Activated T-helper 2 cell treated with anti-CD3 and anti-CD28 coated beads, Interferon-gamma antibody, Interleukin-2, Interleukin-4, amounts not matched to agents 10 μg/mL and 5 μg/mL and 100 μg/mL, durations not matched to agents 14 hours and 24 hours and 36 hours (primary cell): ENCODE measurements around the gene PITPNC1. TPM values are rescaled to one million over a fixed set of nuclear protein-coding genes. Genes with fewer than 3 reads are reported as not detected.

Experiments
- DNase-seq: peaks from one replicate; pipeline ENCODE4 v3.0.0; 2021; ENCODE audit warnings: low spot score
- H3K27ac Mint-ChIP-seq: one replicate; pipeline ENCODE4 v1.8.0; 2021; ENCODE audit warnings: mixed read lengths
- H3K27me3 Mint-ChIP-seq: one replicate; pipeline ENCODE4 v1.8.0; 2021; ENCODE audit warnings: low read depth, mixed read lengths
- H3K36me3 Mint-ChIP-seq: one replicate; pipeline ENCODE4 v1.8.0; 2021; ENCODE audit warnings: low read depth, mixed read lengths
- H3K4me1 Mint-ChIP-seq: one replicate; pipeline ENCODE4 v1.8.0; 2021; ENCODE audit warnings: low read depth, mixed read lengths
- H3K4me3 Mint-ChIP-seq: one replicate; pipeline ENCODE4 v1.8.0; 2021; ENCODE audit warnings: low read depth, mild to moderate bottlenecking, moderate library complexity, mixed read lengths
- H3K9me3 Mint-ChIP-seq: one replicate; pipeline ENCODE4 v1.8.0; 2021; ENCODE audit warnings: mixed read lengths
- intact Hi-C: fragments of 100-400 bp; cut with micrococcal nuclease; formaldehyde crosslinking; loops from one replicate; pipeline ENCODE4 v1.15.1; 2023
- total RNA-seq: library from RNA; stranded (reverse); gene quantifications from 2 replicates; pipeline ENCODE4 v1.2.3, GENCODE V29; 2022

The PITPNC1 gene
- total RNA-seq, 1 donor from 2014 or later, result 11.2 TPM

DNA sequence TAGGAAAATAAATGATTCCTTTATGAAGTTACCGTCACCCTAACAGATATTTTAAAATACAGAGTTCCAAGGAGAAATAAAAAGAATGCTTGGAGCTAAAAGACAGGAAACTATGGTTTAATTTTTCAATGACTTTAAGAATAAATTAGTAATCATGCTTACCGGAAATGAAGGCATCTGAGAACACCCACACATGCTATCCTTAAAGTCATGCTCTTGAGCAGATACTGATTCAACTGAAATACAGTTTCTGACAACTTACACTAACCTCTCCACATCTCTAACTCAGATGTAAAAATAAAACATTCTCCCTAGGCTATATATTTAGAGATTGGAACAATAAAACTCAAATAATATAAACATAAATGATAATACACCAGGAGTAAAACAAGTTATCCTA lies 18.5 kb upstream of the PITPNC1 start:
- Mint-ChIP-seq H3K4me3 (peak overlapping the region; percentile 33), H3K27ac (peak overlapping the region; percentile 82), H3K36me3 (peaks cover 79% of the 10 kb centered on the region), H3K4me1 (peaks cover 42% of the 10 kb centered on the region), H3K27me3 (no peaks in the 10 kb centered on the region), H3K9me3 (no peaks in the 10 kb centered on the region)
- no peak for DNase-seq
- intact Hi-C loops, result loop anchor here (10.0 kb wide), 1 partner anchor 114 kb away; the partner anchor contains the start of gene HELZ

DNA sequence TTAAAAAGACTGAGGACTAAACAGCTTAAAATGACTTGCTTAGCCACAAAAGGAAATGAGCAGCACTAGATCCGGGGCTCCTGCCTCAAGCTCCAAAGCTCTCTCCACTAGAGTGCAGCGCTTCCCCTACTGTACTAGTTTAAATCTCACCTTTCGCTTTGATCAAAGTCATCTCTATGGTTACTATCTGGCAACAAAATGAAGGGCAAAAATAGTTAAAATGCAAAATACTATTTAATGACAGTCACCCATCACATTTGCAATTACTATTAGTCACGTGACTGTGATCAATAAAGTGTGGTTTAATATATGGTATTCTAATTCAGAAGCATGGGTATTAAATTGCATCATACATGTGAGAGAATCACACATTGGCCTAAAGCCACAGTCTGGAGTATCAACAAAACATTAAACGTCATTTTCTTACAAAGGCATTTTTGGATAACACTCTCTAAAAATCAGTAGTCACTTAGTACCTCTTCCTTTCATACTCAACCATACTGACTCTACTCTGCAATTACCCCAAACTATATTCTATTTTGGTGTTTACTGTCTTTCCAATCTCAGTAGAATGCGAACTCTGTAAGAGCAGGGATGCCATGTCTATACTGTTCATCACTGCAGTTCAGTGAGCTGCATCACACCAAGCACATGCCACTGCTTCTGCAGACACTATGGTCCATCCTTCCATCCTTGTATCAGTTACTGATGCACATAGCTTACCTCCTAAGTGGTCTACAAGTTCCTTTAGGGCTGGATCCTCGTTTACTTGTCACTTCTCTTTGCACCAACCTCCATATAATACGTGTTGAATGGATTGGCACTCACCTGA lies 16.9 kb upstream of the PITPNC1 start:
- no peaks in the 10 kb centered on the region for H3K9me3 Mint-ChIP-seq
- peak overlapping the region; percentile 51 for H3K27ac Mint-ChIP-seq
- peak; percentile 51 for DNase-seq
- H3K4me3 Mint-ChIP-seq, result no peak overlapping the region
- intact Hi-C loops, result loop anchor here (10.0 kb wide), 1 partner anchor 115 kb away; the partner anchor contains the start of gene HELZ
- peaks cover 54% of the 10 kb centered on the region for H3K4me1 Mint-ChIP-seq
- H3K27me3 Mint-ChIP-seq, result no peaks in the 10 kb centered on the region
- peaks cover 74% of the 10 kb centered on the region for H3K36me3 Mint-ChIP-seq

DNA sequence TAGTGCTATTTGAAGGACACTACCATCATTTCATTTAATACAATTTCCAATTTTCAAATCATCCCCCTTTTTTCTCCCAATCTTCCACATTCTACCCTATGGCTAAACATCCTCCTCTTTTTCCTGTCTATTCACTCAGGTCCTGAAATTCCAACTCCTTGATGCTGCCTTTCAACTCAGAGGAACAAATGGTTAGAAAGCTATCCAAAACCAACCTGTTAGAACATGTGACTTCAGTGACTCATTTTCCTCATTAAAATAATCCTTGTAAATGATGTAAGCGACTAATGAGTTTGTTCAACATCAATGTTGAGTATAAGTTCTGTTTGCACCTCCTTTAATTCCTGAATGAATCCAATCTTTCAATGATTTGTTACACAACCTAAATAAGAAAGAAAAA lies 16.2 kb upstream of the PITPNC1 start:
- H3K27me3 Mint-ChIP-seq, result no peaks in the 10 kb centered on the region
- intact Hi-C loops, result no loop called here

DNA sequence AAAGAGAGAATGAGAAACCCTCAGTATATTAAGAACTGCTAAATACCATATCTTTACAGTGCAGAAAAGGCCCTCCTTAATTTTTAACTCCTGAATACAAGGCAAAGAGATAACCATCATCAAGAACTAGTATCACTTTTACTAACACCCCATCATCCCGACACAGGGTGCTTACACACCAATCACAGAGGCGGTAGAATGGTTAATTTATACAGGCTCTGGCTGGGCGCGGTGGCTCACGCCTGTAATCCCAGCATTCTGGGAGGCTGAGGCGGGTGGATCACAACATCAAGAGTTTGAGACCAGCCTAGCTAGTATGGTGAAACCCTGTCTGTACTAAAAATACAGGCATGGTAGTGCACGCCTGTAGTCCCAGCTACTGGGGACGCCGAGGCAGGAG lies 14.9 kb upstream of the PITPNC1 start:
- no peak for DNase-seq
- Mint-ChIP-seq H3K27me3 (no peaks in the 10 kb centered on the region), H3K27ac (no peak overlapping the region), H3K4me1 (peaks cover 67% of the 10 kb centered on the region), H3K4me3 (no peak overlapping the region), H3K9me3 (no peaks in the 10 kb centered on the region), H3K36me3 (peaks cover 67% of the 10 kb centered on the region)
- intact Hi-C loops, result no loop called here

More for the DNA sequence above, 16.2 kb upstream of the PITPNC1 start:
- peaks cover 60% of the 10 kb centered on the region for H3K4me1 Mint-ChIP-seq
- no peak for DNase-seq
- peaks cover 74% of the 10 kb centered on the region for H3K36me3 Mint-ChIP-seq
- no peaks in the 10 kb centered on the region for H3K9me3 Mint-ChIP-seq
- H3K27ac Mint-ChIP-seq, result peak overlapping the region; percentile 25
- no peak overlapping the region for H3K4me3 Mint-ChIP-seq

DNA sequence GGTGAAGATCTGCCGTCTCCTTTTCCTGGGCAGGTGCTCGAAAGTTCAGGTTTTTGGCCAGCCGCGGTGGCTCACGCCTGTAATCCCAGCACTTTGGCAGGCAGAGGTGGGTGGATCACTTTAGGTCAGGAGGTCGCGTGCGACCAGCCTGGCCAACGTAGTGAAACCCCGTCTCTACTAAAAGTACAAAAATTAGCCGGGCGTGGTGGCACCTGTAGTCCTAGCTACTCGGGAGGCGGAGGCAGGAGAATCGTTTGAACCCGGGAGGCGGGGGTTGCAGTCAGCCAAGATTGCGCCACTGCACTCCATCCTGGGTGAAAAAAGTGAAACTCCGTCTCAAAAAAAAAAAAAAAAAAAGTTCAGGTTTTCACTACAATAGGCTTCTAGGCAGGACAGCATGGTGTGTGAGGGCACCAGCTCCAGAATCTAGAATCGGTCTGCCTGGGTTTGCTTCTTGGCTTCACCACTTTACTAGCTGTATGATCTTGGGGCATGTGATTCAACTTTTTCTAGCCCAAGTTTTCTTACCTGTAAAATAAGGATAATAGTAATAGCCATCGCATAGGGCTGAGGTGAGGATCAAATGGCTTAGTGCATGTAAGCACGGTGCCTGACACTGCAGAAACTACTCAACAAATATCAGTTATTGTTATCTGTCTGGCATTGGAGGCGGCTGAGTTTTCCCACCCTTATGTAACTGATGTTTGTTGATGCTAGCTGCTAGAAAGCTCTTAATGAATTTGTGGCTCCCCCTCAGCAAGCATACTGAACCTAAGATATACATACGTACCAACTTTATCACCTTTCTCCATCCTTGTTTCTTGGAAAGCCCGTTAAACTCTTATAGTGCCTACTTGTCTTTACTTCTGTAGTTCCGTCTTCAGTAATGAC lies 12.0 kb upstream of the PITPNC1 start:
- no peaks in the 10 kb centered on the region for H3K9me3 Mint-ChIP-seq
- peaks cover 49% of the 10 kb centered on the region for H3K36me3 Mint-ChIP-seq
- peak overlapping the region; percentile 95 for H3K27ac Mint-ChIP-seq
- DNase-seq, result no peak
- peak overlapping the region; percentile 96 for H3K4me3 Mint-ChIP-seq
- H3K4me1 Mint-ChIP-seq, result peaks cover 56% of the 10 kb centered on the region
- H3K27me3 Mint-ChIP-seq, result peaks cover 12% of the 10 kb centered on the region
- intact Hi-C loops, result loop anchor here (5.0 kb wide), 1 partner anchor 462 kb away; the partner anchor contains the start of gene BPTF

DNA sequence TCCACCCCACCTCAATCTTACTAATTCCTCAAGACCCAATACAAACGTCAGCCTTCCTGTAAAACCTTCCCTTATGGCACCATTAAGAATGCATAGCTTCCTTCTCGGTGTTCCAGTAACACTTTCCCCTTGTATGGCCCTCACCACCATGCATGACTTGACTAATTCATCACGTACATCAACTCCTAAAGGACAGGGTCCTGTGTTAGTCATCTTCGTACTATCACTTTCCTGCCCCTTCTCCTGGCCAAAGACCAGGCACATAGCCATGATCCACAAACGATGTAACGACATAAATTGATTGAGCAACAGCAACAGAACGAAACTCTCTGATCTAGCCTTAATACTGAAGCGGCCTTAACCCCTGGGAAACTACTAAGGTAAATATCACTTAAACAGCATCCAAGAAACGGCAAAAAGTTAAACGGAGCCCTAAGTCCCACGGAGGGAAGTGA lies 11.3 kb upstream of the PITPNC1 start:
- Mint-ChIP-seq H3K27ac (peak overlapping the region; percentile 95), H3K9me3 (no peaks in the 10 kb centered on the region)

DNA sequence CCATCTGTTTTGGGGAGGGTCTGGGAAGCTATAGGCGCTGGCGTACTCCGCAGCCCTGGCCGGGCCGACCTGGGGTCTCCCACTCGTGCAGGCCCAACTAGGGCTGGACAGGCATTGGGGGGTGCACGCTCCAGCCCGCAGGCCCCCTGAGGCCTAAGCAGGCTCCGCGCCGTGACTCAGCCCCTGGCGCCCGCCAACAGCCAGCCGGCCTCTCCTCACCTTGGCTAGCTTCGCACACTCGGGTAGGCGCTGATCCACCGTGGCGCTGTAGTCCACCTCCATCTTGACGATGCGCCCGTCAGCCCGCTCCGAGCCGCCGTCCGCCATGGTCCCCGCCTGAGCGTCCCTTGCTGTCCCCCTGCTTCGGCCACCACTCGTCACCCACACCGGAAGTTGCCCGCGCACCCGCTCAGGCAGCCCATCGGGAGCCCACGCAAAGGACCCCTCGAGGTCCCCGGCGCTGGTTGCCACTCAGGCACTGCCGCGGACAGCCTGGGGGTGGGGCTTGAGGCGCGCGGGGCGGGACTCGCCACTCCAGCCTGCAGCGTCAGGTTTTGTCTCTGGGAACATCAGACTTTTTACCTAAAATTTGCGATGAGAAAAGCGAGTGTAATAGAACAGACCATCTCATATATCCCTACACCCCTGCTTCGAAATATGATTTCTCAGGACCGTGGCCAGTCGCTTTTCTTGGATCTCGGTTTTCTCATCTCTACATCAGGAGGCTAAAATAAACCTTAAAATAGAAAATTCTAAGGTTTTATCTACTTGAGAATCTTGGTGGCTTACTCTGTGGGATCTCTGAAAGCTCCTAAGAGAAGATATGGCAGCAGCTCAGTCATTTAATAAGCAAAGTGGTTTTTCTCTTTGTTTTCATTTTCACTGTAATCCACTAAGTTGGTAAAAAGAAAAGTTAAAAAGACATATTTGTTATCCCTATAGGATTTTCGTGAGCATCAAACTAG lies 10.6 kb upstream of the PITPNC1 start, which contains the start of gene PSMD12:
Gene PSMD12, minus strand, starts transcription at position 385 of the 965 bp plus-strand sequence. Its CDS starts 58 bp downstream, at position 327.
- Mint-ChIP-seq H3K36me3 (peaks cover 35% of the 10 kb centered on the region), H3K27ac (peak within 1 kb of the TSS; percentile 95)
- intact Hi-C loops, result loop anchor here (1.0 to 5.0 kb wide), 4 partner anchors 11 to 461 kb away; partner anchors contain the start of genes BPTF and PITPNC1

More for the DNA sequence above, 11.3 kb upstream of the PITPNC1 start:
- Mint-ChIP-seq H3K36me3 (peaks cover 42% of the 10 kb centered on the region), H3K27me3 (peaks cover 16% of the 10 kb centered on the region), H3K4me1 (peaks cover 50% of the 10 kb centered on the region), H3K4me3 (peak overlapping the region; percentile 96)
- DNase-seq, result no peak
- intact Hi-C loops, result loop anchor here (1.0 to 5.0 kb wide), 3 partner anchors 12 to 462 kb away; partner anchors contain the start of genes BPTF and PITPNC1

DNA sequence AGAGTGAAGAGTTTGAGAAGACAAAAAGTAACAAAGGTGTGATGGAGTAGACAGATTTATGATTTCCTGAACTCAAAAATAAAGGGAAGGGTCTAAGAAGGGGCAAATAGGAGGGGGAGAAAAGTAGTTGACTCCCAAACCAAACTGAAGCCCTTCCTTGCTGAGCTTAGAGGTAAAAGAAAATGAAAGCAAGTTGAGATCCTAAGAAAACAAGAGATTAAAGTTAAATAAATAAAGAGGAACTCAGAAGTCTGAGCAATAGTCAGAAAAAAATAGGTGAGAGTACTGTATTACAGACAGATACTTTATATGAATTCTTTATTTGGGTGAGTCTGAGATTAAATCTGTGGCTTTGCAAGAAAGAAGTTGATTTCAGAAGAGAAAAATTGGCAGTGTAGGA lies 7.4 kb upstream of the PITPNC1 start:
- Mint-ChIP-seq H3K27ac (no peak overlapping the region), H3K36me3 (peaks cover 11% of the 10 kb centered on the region), H3K9me3 (no peaks in the 10 kb centered on the region), H3K4me3 (no peak overlapping the region), H3K27me3 (peaks cover 30% of the 10 kb centered on the region), H3K4me1 (peaks cover 27% of the 10 kb centered on the region)
- DNase-seq, result no peak
- intact Hi-C loops, result loop anchor here (5.0 kb wide), 1 partner anchor 458 kb away; the partner anchor contains the start of gene BPTF

More for the DNA sequence above, 10.6 kb upstream of the PITPNC1 start, which contains the start of gene PSMD12:
- Mint-ChIP-seq H3K4me3 (peak within 1 kb of the TSS; percentile 96), H3K27me3 (peaks cover 20% of the 10 kb centered on the region), H3K4me1 (peaks cover 45% of the 10 kb centered on the region), H3K9me3 (no peaks in the 10 kb centered on the region)
- DNase-seq, result peak; percentile 90

DNA sequence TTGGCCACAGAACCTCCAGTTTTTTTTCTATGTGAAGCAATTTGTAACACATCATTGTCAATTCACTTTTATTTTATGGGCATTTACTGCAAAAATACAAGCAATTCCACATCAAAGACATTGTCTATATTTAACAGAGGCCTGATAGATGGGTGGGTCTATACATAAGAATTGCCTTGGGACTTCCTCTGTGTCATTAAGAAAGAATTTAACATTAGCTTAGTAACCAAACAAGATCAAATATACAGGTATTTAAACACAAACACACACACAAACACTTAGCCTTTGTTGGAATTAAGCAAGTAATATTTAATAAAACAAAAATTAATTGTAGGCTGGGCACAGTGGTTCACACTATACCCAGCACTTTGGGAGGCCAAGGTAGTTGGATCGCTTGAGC lies 4.3 kb upstream of the PITPNC1 start:
- H3K4me3 Mint-ChIP-seq, result no peak overlapping the region
- peaks cover 18% of the 10 kb centered on the region for H3K4me1 Mint-ChIP-seq
- peaks cover 48% of the 10 kb centered on the region for H3K27me3 Mint-ChIP-seq
- H3K9me3 Mint-ChIP-seq, result no peaks in the 10 kb centered on the region
- intact Hi-C loops, result no loop called here
- no peak overlapping the region for H3K27ac Mint-ChIP-seq
- H3K36me3 Mint-ChIP-seq, result no peaks in the 10 kb centered on the region
- no peak for DNase-seq

DNA sequence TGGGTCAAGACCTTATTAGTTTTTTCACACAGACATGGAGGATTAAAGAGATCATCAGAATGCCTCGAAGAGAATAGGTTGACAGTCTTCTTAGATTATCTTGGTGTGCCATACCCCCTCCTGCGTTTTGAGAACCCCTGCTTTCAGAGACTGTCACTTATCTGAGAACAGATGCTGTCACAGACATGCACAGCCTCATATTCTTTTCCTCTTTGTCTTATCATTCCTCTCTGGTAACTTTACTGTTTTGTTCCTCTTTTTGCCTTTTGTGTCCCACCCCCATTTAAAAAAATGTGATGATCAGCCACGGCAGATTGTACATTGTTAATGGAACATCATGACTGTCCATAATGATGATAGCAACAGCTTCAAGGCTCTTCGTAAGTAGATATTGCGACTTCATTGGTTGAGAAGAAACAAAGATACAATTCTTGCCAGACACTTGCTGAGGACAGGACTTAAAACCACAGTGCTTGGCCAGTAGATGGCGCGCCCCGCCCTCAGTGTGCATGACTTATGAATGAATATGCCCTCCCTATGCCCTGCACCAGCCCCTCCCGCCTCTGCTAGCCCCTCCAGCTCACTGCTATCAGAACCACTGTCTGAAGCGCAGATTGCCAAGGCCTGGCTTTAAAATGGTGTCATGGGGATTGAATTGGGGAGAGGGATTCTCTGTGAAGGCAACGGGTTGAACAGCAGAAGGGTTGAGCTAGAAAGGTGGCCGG lies 2.6 kb upstream of the PITPNC1 start:
- intact Hi-C loops, result loop anchor here (1.0 to 2.0 kb wide), 3 partner anchors 228 to 315 kb away; no protein-coding TSS in a partner anchor
- Mint-ChIP-seq H3K27ac (no peak overlapping the region), H3K4me3 (peak overlapping the region; percentile 38), H3K4me1 (peaks cover 24% of the 10 kb centered on the region), H3K36me3 (peaks cover 6% of the 10 kb centered on the region), H3K27me3 (peaks cover 47% of the 10 kb centered on the region), H3K9me3 (no peaks in the 10 kb centered on the region)
- peak; percentile 76 for DNase-seq

DNA sequence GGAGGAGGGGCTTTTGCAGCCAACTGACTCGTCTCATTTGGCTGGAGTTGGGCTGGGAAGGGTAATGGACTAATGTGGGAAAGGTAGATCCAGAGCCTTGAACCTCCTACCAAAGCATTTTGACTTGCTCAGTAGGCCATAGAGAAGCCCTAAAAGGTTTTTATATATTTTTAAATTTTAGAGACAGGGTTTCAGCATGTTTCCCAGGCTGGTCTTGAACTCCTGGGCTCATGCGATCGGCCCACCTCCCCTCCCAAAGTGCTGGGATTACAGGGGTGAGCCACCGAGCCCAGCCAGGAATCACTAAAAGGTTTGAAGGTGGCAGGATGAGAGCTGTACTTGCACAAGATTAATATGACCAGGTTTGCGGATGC lies 2.0 kb upstream of the PITPNC1 start:
- intact Hi-C loops, result loop anchor here (2.0 kb wide), 2 partner anchors 228 to 256 kb away; no protein-coding TSS in a partner anchor
- Mint-ChIP-seq H3K27ac (no peak overlapping the region), H3K4me1 (peaks cover 23% of the 10 kb centered on the region), H3K4me3 (no peak overlapping the region), H3K36me3 (peaks cover 10% of the 10 kb centered on the region), H3K27me3 (peaks cover 46% of the 10 kb centered on the region), H3K9me3 (no peaks in the 10 kb centered on the region)
- no peak for DNase-seq
